Measurements from ENCODE around the gene SLC44A1.

The SLC44A1 gene

GRCh38 chr9:105275938-105276337, 31.5 kb downstream of the SLC44A1 start:
- DNase-seq, result no peak

DNA sequence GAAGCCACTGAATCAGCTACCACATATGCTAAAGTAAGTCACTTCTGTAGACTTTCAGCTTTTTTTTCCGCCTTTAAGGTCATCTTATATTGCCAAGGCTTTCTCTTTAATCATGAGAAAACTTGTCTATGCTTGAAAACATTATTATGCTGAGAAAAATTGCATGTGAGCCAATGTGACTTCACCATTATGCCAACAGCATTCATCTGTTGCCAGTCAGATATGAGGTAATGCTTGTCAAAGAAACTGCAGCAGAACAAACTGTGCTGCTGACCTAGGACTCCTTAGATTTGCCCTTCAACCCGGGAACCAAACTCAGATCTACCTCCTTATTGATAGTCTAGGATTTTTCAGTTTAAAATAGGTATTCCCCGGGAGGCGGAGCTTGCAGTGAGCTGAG, 34.3 kb downstream of the SLC44A1 start:
- no peak for DNase-seq

GRCh38 chr9:105280691-105281090, 36.2 kb downstream of the SLC44A1 start:
- no peak for DNase-seq

- DNase-seq, result no peak
Measured at GRCh38 chr9:105281272-105281671, 36.8 kb downstream of the SLC44A1 start.

- DNase-seq, result no peak
Measured at GRCh38 chr9:105281926-105282325, 37.5 kb downstream of the SLC44A1 start.

GRCh38 chr9:105282870-105283621, 38.6 kb downstream of the SLC44A1 start:
- DNase-seq, result no peak

GRCh38 chr9:105283795-105284194, 39.3 kb downstream of the SLC44A1 start:
- no peak for DNase-seq

DNA sequence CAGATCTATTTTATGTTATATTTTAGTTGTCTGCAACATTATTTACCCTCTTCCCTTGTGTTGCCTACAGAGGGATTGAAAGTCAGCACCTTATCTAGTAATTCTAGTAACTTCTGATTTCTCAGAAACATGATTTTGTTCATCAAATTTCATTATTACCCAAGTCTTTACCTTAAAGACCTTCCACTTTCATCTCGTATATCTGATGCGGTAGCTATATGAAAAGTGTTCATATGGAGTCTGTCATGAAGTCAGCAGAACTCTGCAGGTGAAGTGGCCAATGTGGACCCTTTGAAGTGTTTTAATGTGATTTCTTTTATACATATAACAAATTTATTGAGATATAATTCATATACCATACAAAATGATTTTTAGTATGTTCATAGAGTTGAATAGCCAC, 40.0 kb downstream of the SLC44A1 start:
- DNase-seq, result no peak

- DNase-seq, result no peak
Measured at GRCh38 chr9:105286098-105286497, 41.6 kb downstream of the SLC44A1 start.

GRCh38 chr9:105289305-105289704, 44.9 kb downstream of the SLC44A1 start:
- DNase-seq, result no peak

DNA sequence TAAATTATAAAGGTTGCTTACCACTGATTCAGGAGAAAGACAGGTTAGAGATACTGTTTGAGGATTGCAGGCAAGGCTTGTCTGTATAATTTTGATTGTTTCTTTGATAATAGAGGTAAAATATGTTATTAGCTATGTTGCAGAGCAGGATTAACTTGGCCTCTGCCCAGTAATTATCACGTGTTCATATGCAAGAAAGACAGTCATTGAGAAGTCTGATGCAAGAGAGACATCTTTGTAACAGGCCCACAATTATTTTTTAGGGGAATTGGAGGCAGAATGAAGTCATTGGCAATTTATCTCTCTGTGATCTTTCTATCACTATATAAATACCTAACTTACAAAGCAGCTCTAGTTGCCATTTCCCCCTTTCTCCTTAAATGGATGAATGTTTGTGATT, 46.0 kb downstream of the SLC44A1 start:
- no peak for DNase-seq

- no peak for DNase-seq
Measured at GRCh38 chr9:105290954-105291353, 46.5 kb downstream of the SLC44A1 start.

DNA sequence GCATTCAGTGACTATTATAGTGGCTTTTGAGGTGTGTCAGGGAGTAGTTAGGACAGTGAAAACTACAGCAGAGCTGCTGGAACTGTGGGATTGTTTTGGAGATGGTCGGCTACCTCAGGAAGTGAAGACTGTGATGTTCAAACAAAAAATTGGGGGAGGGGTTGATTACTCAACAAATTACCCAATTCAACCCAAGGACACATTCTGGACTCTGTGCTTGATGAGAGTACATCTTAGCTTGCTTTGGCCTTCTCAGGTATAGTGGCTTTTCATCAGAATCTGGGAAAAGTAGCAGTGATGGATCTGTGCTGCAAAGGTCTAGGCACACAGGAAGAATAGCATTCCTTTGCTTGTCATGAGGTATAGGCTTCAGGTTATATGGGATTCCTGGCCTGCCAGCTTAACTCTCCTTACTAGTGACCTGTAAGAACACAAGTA, 47.0 kb downstream of the SLC44A1 start:
- DNase-seq, result no peak

DNA sequence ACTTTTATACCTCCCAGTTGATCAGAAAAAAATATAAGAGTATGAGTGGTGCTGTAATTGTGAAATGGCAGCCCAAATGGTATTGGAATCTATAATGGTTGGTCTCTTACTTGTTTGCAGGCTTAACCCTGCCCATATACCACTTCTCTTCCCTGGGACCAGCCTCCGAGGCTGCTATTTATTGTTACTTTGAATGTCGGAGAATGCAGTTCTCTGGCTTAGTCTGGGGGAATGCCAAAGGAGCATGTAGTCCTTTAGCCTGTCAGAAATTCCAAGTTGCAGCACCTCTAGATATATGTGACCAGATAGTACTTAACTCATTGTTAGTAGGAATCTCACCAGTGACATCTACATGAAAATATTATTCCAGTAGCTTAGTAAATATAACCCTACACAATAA, 47.5 kb downstream of the SLC44A1 start:
- DNase-seq, result no peak

DNA sequence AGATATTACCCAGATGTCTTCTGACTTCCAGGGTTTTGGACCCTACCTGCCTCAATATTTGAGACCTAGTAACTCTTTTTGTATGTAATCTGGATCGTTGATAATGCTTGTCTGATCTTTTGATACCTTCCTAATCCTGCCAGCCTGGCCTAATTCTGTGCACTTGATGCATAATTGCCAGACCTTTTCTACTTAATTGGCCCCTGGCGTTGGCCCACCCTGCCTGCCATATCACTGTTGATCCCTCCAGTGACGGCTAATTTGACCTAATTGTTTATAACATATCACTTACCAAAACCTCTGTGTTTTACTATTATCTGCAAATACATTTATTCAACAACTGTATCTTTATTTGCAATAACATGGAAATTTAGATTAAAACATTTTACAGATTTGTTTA, 49.0 kb downstream of the SLC44A1 start:
- DNase-seq, result no peak

GRCh38 chr9:105295201-105295550, 50.7 kb downstream of the SLC44A1 start:
- DNase-seq, result no peak

DNA sequence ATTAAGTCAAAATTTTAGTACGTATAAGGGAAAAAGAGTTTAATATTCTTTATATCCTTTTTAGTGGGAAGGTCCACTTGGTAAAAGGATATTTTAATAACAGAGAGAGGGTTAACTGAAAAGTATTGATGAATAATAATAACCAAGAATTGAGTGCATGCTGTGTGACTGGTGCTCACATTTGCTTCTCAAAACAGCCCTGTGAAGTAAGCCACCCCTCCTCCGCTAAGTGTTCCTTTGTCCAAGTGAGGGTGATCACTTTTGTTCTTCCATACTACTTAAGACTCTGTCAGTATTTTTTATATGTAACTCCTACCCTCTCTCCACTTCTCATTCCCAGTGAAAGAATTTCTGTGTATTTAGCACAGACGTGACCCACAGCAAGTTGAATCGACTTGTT, 51.5 kb downstream of the SLC44A1 start:
- no peak for DNase-seq

GRCh38 chr9:105296445-105296844, 52.0 kb downstream of the SLC44A1 start:
- no peak for DNase-seq

DNA sequence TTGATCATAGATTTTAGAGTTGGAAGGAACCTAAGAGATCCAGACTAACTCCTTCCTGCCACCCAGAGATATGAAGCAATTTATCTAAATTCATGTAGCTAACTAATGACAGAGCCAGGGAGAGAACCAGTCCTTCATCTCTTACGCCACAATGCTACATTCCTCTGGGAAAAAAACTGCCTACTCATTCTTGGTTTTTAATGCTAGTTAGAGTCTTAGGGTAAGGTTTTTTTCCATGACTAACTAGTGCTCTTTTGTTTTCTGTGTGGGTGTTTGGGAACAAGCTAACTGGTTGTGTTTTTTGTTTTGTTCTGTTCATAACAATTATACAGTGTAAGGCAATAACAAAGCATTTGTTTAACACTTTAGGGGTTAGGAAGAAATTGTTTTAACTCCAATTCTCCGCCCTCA, 52.4 kb downstream of the SLC44A1 start:
- DNase-seq, result no peak

GRCh38 chr9:105297442-105298075, 53.1 kb downstream of the SLC44A1 start:
- DNase-seq, result no peak

- no peak for DNase-seq
Measured at GRCh38 chr9:105299190-105299854, 54.9 kb downstream of the SLC44A1 start.

DNA sequence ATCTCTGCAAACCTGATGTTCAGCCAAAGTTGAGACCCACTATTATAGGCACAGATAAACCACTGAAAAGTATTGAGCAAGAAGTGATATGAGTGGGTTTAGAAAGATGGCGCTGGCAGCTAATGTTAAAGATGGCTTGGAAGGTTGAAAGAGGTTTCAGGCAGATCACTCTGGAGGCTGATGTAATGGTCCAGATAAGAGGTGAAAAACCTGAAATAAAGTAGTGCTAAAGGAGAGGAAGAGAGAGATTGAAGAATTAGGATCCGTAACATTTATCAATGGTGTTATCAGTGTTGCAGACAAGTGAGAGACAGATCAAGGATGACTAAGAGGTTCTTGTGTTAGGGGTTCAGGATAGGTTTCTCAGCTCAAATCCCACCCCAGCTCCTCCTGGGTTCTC, 58.3 kb downstream of the SLC44A1 start:
- DNase-seq, result no peak

DNA sequence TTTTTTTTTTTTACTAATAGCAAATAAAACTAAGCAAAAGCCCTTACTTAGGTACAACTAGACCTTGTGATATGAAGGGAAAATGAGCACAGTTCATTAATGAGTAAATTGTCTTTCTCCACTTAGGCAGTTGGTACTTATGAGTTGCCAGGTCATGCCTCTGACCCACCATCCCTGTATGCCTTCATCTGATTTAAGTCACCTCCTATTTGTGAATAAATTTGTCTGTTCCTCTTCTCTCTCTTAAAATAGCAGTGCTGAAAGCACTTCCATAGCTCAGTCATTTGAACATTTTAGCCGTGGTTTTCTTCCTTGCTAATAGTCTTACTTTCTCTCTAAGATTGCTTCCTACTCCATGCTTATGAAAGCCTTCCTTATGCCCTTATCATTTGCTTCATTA, 61.4 kb downstream of the SLC44A1 start:
- DNase-seq, result no peak
